ENCODE data around the gene MID2. TPM values are rescaled to one million over a fixed set of nuclear protein-coding genes. Genes with fewer than 3 reads are reported as not detected.
A peak's percentile ranks its signal among the peaks of the same experiment; 100 is the strongest.

MID2 gene
- total and polyA plus RNA-seq, 8 donors = 0.58 to 162 (median 10.0) TPM

DNA sequence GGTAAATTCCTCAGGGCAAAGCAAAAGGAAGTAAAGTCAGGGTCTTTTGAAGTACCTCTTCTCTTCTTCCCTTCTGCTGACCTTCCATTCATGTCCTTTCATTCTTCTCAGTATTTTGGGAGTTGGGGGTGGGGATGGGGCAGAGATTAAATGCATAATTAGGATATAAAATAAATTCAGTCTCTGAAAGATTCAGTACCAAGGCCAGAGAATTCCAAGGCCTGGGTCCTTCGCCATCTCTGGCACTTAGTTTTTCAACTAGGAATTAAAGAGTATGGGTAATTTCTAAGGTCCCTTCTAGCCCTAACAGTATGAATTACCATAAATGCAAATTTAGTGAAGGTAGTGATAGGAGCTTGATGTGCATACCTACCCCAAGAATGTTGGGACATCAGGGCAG is 108.6 kb downstream of the MID2 start:
- Histone ChIP-seq H3K9me3 (no peaks in the 10 kb centered on the region), H3K27me3 (peaks cover 0 to 10% (median 9%) of the 10 kb centered on the region in 3 donors), H3K36me3 (no peaks in the 10 kb centered on the region), H3K27ac (no peak overlapping the region), H3K4me1 (peaks cover 0 to 12% (median 0%) of the 10 kb centered on the region in 4 donors), H3K4me3 (no peak overlapping the region)
- intact Hi-C loops (cut with DNase I; ENCODE audit: low total_unique reads) = no loop called here
- TF ChIP-seq, protein P1, sequence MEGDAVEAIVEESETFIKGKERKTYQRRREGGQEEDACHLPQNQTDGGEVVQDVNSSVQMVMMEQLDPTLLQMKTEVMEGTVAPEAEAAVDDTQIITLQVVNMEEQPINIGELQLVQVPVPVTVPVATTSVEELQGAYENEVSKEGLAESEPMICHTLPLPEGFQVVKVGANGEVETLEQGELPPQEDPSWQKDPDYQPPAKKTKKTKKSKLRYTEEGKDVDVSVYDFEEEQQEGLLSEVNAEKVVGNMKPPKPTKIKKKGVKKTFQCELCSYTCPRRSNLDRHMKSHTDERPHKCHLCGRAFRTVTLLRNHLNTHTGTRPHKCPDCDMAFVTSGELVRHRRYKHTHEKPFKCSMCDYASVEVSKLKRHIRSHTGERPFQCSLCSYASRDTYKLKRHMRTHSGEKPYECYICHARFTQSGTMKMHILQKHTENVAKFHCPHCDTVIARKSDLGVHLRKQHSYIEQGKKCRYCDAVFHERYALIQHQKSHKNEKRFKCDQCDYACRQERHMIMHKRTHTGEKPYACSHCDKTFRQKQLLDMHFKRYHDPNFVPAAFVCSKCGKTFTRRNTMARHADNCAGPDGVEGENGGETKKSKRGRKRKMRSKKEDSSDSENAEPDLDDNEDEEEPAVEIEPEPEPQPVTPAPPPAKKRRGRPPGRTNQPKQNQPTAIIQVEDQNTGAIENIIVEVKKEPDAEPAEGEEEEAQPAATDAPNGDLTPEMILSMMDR (IDR thresholded peaks at IDR 0.05) = no peak
- no peak for TF ChIP-seq EP300 (IDR thresholded peaks at IDR 0.05)
- TF ChIP-seq POLR2AphosphoS5 (IDR thresholded peaks at IDR 0.05) = no peak
- no peak for TF ChIP-seq POLR2A (IDR thresholded peaks at IDR 0.05)
- no peak for DNase-seq
- 60 to 94% (median 84%) methylated on average over 1 of the region's 1 CpG for WGBS, 5 donors

- Histone ChIP-seq H3K9me3 (no peaks in the 10 kb centered on the region), H3K4me1 (peaks cover 0 to 12% (median 0%) of the 10 kb centered on the region in 4 donors), H3K4me3 (peak overlapping the region in 3 of 4 donors; percentile 13 to 28 (median 24)), H3K36me3 (no peaks in the 10 kb centered on the region), H3K27ac (no peak overlapping the region), H3K27me3 (peaks cover 0 to 10% (median 9%) of the 10 kb centered on the region in 3 donors)
- WGBS, 5 donors = 50 to 67% (median 56%) methylated on average over 7 of the region's 7 CpGs
- intact Hi-C loops (cut with DNase I; ENCODE audit: low total_unique reads) = no loop called here
- TF ChIP-seq POLR2AphosphoS5 (IDR thresholded peaks at IDR 0.05) = no peak
- TF ChIP-seq, protein P1 (IDR thresholded peaks at IDR 0.05) = no peak
- no peak for TF ChIP-seq POLR2A (IDR thresholded peaks at IDR 0.05)
- TF ChIP-seq EP300 (IDR thresholded peaks at IDR 0.05) = no peak
- DNase-seq = no peak
Observed at GRCh38 chrX:107935200-107935599, 109.5 kb downstream of the MID2 start.

DNA sequence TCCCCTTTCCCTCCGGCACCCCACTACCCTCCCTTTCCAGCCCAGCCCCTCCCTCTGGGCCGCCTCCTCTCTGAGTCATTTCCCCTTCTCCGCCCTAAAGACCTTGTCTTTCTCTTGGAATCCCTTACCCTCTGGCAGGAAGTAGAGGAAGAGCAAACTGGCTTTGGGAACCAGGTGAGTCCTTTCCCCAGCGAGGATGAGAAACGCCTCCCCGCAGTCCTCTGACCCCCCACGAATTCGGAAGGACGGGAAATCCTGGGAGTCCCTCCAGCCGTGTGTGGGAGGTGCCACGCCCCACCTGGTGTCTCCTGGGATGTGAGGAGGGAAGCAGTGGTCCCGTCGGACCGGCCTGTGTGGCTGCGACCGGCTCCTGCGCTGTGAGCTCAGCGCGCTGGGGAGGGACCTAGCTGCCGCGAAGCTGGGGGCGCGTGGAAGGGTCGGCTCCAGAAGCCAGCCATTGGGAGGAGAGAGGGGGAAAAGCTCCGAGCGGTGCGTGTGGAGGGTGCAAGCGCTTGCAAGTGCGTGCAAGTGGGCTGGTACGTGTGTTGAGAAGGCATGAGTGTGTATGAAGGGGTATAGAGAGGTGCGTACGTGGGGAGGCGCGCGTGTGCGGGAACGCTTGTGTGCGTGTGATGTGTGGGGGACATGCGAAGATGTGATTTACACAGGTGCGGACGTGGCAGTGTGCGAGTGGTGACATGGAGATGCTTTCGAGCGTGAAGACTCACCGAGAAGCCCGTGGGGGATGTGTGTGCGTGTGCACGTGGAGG is 110.2 kb downstream of the MID2 start:
- WGBS, 5 donors = 6 to 53% (median 12%) methylated on average over 29 to 48 of the region's 48 CpGs
- peak in 1 of 2 donors; percentile 26 for DNase-seq
- intact Hi-C loops (cut with DNase I; ENCODE audit: low total_unique reads) = no loop called here

GRCh38 chrX:107936434-107936730 is 110.7 kb downstream of the MID2 start:
- WGBS, 5 donors = 32 to 58% (median 46%) methylated on average over 16 of the region's 16 CpGs
- no peaks in the 10 kb centered on the region for H3K9me3 ChIP-seq
- DNase-seq = no peak
- no peak overlapping the region for H3K4me3 ChIP-seq
- no peak overlapping the region for H3K27ac ChIP-seq
- TF ChIP-seq POLR2A (IDR thresholded peaks at IDR 0.05) (no peak), POLR2AphosphoS5 (IDR thresholded peaks at IDR 0.05) (no peak), EP300 (IDR thresholded peaks at IDR 0.05) (no peak)
- TF ChIP-seq, protein P1 (IDR thresholded peaks at IDR 0.05) = no peak
- peaks cover 0 to 10% (median 9%) of the 10 kb centered on the region in 3 donors for H3K27me3 ChIP-seq
- no peaks in the 10 kb centered on the region for H3K36me3 ChIP-seq
- peaks cover 0 to 12% (median 0%) of the 10 kb centered on the region in 4 donors for H3K4me1 ChIP-seq
- intact Hi-C loops (cut with DNase I; ENCODE audit: low total_unique reads) = no loop called here

More for the DNA sequence above, 110.2 kb downstream of the MID2 start:
- no peak overlapping the region for H3K27ac ChIP-seq
- TF ChIP-seq, protein P1 (IDR thresholded peaks at IDR 0.05) = no peak
- TF ChIP-seq EP300 (IDR thresholded peaks at IDR 0.05) (no peak), POLR2A (IDR thresholded peaks at IDR 0.05) (no peak), POLR2AphosphoS5 (IDR thresholded peaks at IDR 0.05) (no peak)
- no peaks in the 10 kb centered on the region for H3K9me3 ChIP-seq
- H3K36me3 ChIP-seq = no peaks in the 10 kb centered on the region
- peak overlapping the region; percentile 13 to 28 (median 25) for H3K4me3 ChIP-seq
- H3K27me3 ChIP-seq = peaks cover 0 to 10% (median 9%) of the 10 kb centered on the region in 3 donors
- peaks cover 0 to 12% (median 0%) of the 10 kb centered on the region in 4 donors for H3K4me1 ChIP-seq
